GM21717 (cell line): ENCODE data around the gene ONECUT2.

Source experiments
- ATAC-seq: cut with Tn5 transposase; IDR thresholded peaks from one replicate; pipeline ENCODE4 v1.9.1; 2021; ENCODE audit warnings: mild to moderate bottlenecking, moderate library complexity; ENCODE audit not compliant: unreplicated experiment

Gene ONECUT2

DNA sequence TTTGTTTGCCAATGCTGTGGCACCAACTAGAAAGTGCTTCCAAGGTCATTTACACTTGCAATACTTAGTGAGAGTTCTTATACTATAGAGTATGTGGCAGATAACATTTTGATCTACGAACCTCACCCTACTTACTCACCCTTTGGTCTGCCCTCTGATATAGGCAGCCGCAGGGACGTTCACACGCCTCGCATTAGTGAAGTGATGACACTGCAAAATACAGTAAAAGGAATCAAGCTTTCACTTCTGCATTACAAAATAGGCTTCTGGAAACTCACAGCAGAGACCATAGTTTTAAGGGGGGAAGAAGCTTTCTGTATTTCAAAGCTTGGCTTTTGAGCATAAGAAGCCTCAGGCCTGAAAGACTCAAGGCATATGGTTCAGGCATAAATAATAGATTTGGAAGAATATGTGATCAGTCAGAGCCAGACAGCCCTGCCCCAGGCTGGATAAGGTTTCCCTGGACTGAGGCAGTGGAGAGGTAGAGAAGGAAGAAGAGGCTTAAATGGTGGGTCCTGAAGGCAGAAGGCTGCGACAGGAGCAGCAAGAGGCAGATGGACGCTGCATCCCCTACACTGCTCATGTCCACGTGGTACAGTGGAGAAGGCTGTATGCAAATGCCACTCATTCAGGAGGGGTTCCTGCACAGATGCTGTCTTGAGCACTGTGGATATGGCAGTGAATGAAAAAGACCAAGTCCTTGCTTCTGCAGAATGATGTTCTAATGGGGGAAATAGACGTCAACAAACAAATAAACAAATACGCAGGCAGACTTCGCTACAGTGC lies 88.2 kb downstream of the ONECUT2 start:
- ATAC-seq, result no peak

DNA sequence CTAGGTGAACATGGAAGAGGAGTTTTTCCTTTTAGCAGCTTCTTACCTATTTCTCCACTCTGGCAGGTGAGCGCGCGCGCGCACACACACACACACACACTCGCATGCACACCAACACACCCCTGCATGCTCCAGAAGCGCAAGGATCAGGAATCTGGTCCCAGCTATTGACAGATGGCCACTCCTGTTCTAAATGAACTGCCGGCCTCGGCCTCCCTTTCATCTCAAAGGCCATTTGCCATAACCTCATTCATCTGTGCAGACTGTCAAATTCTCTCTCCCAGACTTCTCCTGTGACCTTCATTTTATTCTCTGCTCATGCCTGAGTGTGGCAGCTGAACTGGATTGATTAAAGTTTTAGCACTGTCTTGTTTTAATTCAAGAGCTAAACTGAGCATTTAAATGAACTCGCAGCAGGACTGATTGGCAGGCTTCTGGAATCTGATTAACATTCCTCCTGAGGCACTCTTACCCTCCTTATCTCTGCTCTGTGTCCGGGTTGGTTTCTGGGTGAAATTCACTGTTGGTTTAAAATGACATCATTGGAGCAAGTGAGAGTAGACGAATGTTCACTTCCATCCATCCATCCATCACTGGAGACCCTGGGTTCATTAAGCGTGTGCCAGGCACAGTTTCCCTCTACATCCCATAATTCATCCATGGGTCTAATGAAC lies 92.5 kb downstream of the ONECUT2 start:
- no peak for ATAC-seq

DNA sequence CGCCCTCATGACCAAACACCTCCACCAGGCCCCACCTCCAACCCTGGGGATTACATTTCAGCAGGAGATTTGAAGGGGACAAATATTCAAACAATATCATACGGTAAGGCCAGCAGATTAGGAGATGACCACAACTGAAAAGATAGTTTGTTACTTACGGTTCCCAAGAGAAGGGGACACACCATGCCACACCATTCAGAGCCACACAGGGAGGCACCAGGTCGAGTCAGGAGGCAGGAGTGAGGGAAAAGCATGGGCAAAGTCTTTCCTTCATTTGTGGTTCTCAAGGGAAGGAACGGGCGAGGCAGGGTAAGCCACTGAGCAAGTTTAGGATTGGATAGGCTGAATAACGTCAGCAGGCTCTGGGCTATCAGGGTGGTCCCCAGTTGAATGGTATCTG lies 94.0 kb downstream of the ONECUT2 start:
- ATAC-seq, result no peak

DNA sequence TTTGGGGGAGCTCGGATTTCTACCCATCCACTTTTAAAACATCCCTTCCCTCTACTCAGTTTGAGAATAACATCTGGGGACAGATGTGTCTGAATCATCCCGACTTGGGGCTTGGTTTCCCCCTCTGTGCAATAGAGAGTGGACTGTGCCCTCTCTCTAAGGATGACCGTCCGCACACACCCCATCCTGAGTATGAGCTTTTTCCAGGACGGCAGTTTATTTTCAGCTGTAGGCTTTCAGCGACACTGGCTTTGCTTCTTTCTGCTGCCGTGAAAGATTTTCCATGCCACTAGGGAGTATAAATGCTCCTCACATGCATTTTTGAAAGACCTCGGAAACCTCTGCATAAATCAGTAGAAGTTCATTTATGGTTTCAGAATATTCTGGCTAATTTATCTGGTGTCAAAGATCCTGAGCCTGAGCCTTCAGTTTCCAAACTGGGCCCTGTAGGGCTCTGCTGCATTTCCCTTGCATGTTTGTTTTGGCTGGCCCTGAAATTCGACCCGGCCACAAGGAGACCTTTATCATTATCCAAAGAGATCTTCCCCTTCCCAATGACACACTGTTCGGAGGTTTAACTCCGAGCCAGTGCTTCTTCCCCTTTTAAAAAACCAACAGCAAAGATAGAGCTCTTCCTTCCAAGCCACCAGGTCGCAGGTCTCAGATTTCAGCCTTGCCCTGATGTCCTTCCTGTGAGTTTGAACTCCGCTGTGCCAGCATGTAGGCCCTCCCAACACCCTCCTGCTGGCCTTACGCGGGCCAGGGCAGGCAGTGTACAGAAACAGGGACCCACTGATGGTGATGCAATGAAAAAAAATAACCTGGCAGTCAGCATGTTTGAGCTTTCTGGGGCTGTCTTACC lies 98.1 kb downstream of the ONECUT2 start:
- no peak for ATAC-seq

DNA sequence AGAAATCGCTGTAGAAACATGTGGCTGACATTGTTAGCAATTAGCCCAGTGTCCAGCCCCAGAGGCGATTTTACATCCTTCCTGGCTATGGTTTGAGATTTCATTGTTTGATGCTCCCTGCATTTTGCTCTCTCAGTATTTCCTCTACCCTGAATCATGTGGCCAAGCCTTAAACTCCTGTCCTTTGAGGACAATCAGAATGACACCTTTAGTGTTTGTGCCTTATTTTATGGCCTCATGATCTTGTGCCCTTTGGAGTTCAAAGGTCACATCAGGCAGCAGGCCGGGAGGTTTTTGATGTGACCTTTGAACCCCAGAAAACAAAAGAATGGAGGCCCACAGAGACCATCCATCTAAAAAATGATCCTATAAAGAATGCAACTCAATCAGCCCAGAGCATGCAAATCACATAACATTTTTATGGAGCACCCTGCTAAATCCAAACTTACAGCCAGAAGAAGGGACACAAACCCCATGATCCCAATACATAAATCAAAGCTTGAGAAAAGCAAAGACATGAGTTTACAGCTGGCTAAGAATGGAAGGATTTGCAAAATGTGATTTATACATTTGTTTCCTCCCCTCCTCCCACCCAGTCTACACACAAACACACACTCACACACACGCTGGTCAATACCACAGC lies 98.8 kb downstream of the ONECUT2 start:
- no peak for ATAC-seq

DNA sequence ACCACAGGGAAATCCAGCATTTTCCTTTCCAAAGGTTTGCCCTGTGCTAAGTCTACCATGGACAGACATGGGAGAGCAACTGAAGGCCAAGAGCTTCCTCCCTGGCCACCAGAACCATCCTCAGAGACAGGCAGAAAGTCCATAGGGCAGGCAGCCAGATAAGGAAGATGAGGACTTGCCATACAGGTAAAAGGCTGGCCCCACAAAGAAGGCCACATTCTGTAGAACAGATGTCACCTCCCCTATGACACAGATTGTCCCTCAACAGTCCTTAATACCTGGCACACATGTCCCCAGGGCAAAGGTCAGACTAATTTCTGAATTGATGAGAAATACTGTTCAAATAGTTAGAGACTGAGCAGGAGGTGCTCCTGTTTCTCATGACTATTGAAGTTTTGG lies 99.3 kb downstream of the ONECUT2 start:
- ATAC-seq, result no peak

DNA sequence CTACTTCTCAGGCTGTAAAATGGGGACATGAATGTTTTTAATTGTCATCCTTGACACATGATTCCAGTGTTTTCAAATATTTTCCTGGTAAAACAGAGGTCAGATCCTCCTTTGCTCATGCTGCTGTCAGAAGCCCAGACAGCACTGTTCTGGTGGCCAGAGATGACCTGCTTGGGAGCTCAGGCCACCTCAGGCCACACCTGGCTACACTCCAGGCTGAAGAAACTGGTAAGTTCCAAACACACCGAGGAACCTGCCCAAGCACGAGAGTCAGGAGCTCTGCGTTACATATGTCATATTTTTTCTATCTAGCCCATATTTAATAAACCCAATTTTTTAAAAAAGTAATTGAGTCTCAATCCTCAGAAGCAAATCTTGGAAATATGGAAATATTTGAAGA lies 103.4 kb downstream of the ONECUT2 start:
- ATAC-seq, result no peak

DNA sequence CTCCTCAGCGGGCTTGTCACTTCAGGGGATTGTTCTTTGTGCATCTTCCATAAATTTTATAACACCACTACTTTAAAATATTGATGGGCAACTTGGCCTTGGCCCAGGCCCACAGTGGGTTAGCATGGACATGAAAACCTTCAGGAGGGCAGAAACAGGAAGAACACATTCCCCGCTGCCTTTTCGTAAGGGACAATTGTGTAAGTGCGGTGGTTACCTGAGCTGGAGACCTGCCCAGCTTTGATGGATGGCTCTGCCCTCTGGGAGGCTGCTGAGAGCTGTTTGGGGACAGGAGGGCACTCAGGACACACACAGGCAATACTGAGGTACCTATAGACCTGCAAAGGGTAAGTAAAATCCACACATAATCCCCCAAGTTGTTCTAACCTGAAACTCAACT lies 104.5 kb downstream of the ONECUT2 start:
- no peak for ATAC-seq
